Cerebellar nuclear complex (tissue), 1 donor: Measurements from ENCODE around the gene PNMA3.
"Not testable (repeated sequence)": the region's sequence is repeated elsewhere in the genome, so short reads cannot be mapped to it uniquely, and the experiment has no call there.

Source experiments
- DNase-seq, 2 experiments: peaks; one replicate each; lab custom pipeline; 2025; lab: John Stamatoyannopoulos, UW

PNMA3 gene

GRCh38 chrX:153074262-153074899 is 18.1 kb downstream of the PNMA3 start:
- DNase-seq = no peak

DNA sequence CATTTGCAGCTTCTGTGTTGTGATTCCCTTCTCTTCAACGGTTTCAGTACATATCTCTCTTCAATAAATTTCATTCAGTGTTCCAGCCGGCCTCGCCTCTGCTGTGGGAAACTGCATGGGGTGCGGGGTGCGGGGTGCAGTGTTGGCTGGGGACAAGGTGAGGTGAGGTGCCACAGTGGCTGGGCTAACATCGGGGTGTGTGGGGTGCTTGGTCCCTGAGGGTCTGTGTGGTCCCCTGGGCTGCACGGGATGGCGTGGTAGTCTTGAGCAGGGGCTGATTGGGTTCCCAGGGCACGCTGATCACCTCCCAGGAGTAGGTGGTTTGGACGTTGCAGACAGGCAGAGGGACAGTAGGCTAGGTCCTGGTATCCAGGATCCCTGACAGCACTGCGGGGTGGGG is 18.7 kb downstream of the PNMA3 start:
- DNase-seq = no peak

DNA sequence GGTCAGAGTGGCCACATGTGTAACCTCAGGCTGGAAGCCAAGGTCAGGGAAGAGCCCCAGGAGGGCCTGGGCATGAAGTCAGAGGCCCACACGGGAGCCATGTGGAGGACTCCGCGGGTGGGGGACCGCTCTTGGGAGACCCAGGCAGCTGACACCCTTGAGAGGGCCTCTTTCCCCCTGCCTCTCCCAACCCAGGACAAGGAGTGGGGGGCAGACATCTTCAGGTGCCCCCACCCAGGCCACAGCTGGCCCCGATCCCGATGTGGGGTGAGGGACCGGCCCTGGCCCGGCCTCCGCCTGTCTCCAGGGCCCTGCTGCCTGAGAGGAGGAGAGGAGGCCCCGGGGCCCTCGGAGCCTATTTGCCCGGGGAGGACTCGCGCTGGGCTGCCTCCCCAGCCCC is 19.1 kb downstream of the PNMA3 start:
- DNase-seq = no peak

DNA sequence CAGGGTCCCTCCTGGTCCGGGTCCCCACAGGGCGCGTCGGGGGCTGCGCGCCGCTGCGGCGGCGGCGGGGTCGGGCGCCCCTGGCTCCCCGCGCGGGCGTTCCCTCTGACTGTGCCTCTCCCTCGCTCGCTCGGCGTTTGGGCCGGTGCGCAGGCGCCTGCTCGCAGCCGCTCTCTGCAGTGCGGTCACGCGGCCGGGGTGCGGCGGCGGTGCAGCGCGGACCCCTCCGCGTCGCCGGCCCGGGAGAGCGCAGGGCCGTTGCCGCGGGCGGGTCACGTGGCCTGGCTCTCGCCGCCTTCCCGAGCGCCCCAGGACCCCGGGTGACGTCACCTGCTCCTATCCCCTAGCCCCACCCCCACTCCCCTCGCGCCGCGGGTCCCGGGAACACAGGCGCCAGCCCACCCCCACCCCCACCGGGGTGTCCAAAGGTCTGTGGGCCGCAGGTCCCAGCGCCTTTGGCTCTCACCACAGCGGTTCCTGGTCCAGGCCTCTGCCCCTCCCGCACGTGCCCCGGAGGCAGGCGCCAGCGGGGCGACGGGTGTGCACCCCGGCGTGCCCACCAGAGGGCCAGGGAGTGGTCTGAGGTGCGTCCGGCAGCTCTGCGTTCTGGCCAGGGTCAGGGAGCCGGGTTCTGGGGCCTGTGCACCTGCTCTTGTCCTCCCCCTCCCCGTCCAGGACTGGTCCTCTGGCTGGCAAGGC is 21.3 kb downstream of the PNMA3 start:
- not testable (repeated sequence) for DNase-seq

DNA sequence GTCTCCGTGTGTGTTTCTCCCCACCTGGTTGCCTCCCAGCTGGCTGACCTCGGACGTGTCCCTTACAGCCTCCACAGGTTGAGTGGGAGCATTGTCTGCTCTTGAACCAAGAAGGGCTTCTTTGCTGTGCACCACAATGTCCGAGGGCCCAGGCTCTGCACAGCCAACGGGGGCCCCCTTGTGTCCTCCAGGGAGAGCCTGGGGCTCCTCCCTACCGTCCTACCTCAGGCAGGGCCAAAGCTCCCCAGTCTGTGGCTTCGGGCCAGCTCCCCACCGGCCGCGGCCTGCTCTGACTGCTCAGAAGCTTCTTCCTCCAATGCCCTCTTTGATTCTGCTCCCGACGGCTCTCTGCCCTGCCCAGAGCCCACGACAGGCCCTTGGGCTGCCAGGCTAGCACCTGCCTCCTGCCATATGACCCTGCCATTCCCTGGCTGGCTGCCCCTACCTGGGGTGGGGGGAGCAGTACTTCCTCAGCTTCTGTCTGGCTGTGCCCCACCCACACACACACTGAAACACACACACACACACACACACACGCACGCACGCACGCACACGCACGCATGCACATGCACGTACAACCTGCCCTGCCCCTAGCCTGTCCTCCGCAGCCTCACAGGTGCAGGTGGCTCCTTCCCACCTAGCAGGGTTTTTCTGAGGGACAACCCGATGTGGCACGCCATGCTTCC is 27.1 kb downstream of the PNMA3 start:
- DNase-seq = not testable (repeated sequence)

GRCh38 chrX:153102418-153102817 is 46.1 kb downstream of the PNMA3 start:
- DNase-seq = no peak

DNA sequence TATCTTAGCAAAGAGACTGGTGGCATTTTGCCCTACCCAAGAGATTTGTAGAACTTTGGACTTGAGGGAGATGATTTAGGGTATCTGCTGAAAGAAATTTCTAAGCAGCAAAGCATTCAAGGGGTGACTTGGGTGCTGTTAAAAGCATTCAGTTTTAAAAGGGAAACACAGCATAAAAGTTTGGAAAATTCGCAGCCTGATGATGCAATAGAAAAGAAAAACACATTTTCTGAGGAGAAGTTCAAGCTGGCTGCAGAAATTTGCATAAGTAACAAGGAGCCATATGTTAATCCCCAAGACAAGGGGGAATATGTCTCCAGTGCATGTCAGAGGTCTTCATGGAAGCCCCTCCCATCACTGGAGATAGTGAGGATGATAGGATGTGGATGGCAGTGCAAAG is 48.7 kb downstream of the PNMA3 start:
- DNase-seq = not testable (repeated sequence)

DNA sequence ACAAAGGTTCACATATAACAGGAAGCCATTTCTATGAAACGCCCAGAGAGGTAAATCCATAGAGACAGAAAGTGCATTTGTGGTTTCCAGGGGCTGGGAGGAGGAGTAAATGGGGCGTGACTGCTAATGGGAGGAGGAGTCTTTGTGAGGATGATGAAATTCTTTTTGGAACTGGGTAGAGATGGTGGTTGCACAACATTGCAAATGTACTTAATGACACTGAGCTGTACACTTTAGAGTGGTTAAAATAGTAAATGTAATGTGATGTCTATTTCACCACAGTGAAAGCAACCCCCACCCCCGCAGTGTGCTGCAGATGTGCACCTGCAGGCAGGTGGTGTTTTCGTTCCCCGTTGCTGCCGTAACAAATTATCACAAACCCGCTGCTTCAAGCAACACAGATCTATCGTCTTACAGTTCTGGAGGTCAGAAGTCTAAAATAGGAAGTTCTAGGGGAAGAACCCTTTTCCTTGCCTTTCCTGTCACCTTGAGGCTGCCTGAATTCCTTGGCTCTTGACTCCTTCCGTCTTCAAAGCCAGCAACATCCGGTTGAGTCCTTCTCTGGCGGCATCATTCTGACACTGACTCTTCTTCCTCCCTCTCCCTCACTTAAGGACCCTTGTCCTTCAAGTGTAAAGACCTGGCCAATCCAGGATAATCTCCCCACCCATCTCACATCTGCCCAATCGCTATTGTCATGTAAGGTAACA is 50.0 kb downstream of the PNMA3 start:
- not testable (repeated sequence) for DNase-seq
